H1 (cell line): ENCODE data around the gene FHIT. TPM values are rescaled to one million over a fixed set of nuclear protein-coding genes. Genes with fewer than 3 reads are reported as not detected.

Experiments
- BCL11A ChIP-seq, 2 experiments: IDR thresholded peaks; one replicate each; pipeline ENCODE4 v1.6.1; 2011; ENCODE audit warnings: low read depth in 2 of 2, low read length in 2 of 2, mild to moderate bottlenecking in 2 of 2
- CHD7 ChIP-seq: fragments of 300-600 bp; sonication (generic); IDR thresholded peaks from 2 replicates; pipeline ENCODE4 v1.7.1; 2012; ENCODE audit warnings: low read length, moderate library complexity, mild to moderate bottlenecking, inconsistent platforms; ENCODE audit not compliant: insufficient replicate concordance
- GABPA ChIP-seq: IDR thresholded peaks from 2 replicates; pipeline ENCODE4 v1.6.1; 2011; ENCODE audit warnings: mild to moderate bottlenecking, low read length, moderate library complexity, borderline replicate concordance; ENCODE audit not compliant: insufficient read depth
- PHF8 ChIP-seq: fragments of 200-600 bp; sonication (generic); conservative IDR thresholded peaks from 2 replicates; pipeline ENCODE4 v1.7.1; 2012; ENCODE audit warnings: low read depth, mild to moderate bottlenecking, inconsistent platforms, low read length, moderate library complexity
- TBP ChIP-seq: IDR thresholded peaks from 2 replicates; pipeline ENCODE4 v1.6.1; 2011; ENCODE audit warnings: low read depth, low read length, improper control_type of control experiment
- polyA plus RNA-seq, 7 experiments: library from polyadenylated mRNA; depleted of rRNA in 3 of 7; stranded (reverse) in 5 of 7; unstranded in 2 of 7; fragments of >200 nt in 5 of 7; fragments of 200-250 nt in 2 of 7; gene quantifications; 1 replicate in 5 of 7; 2 replicates in 1 of 7; 4 replicates in 1 of 7; pipeline versions ENCODE4 v1.2.1 to v1.2.3, GENCODE V29; 2011 to 2013; ENCODE audit warnings: missing spikeins in 2 of 7, mixed read lengths in 2 of 7
- total RNA-seq: library from RNA; stranded (reverse); fragmentation: NEBNext Ultra II Directional; extraction: Animal tissue kit (Norgen Biotek cat#: 25700); gene quantifications from 2 replicates; pipeline ENCODE4 v1.2.1, GENCODE V29; 2021

The FHIT gene
- total and polyA plus RNA-seq, 2 of the 8 experiments (the other 6 are each of a cell fraction or from before 2014, with no cell fraction given), result 1.2 to 3.2 TPM

GRCh38 chr3:60523536-60523935, 727.7 kb downstream of the FHIT start (continued):
- TF ChIP-seq BCL11A (IDR thresholded peaks at IDR 0.05; ENCODE audit: low read depth in 2 of 2, low read length in 2 of 2), result no peak
- TF ChIP-seq PHF8, result no peak
- TF ChIP-seq CHD7, result no peak
- no peak for TF ChIP-seq GABPA
- no peak for TF ChIP-seq TBP
- TF ChIP-seq, all 59 proteins: peak for 0
